ENCODE measurements around the gene IRF3. TPM values are rescaled to one million over a fixed set of nuclear protein-coding genes. Genes with fewer than 3 reads are reported as not detected.
"Not testable (repeated sequence)": the region's sequence is repeated elsewhere in the genome, so short reads cannot be mapped to it uniquely, and the experiment has no call there.

Gene IRF3
- total RNA-seq, 1 experiment from 2014 or later = 62.7 TPM

- DNase-seq (ENCODE audit: low read depth) = no peak
Observed at GRCh38 chr19:49624967-49625910, 40.4 kb downstream of the IRF3 start.

DNA sequence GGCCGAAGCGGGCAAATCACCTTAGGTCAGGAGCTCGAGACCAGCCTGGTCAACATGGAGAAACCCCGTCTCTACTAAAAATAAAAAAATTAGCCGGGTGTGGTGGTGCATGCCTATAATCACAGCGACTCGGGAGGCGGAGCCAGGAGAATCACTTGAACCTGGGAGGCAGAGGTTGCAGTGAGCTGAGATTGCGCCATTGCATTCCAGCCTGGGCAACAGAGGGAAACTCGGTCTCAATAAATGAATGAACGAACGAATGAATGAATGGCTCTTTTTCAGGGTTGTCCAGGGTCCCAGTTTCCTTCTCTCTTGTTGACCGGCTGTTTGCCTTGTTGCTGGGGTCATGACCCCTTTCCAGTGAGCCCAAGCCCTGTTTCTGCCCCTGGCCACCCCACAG is 47.8 kb downstream of the IRF3 start:
- not testable (repeated sequence) for DNase-seq (ENCODE audit: low read depth)

- DNase-seq (ENCODE audit: low read depth) = no peak
Observed at GRCh38 chr19:49616945-49617344, 48.7 kb downstream of the IRF3 start.

DNA sequence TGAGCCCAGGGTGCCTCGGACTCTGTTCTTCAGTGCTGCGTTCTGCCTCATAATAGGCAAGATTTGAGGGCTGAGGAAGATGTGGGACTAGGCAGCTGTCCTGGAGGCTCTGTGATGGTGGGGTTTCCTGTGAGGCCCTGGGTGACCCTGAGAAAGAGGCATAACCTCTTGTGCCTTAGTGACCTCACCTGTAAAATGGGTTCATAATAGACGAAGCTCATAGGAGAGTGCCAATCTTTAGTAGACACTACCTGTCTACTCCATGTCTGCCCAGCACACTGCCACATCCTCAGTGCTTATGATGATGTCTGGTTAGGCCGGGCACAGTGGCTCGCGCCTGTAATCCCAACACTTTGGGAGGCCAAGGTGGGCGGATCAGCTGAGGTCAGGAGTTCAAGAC is 49.1 kb downstream of the IRF3 start:
- no peak for DNase-seq (ENCODE audit: low read depth)

DNA sequence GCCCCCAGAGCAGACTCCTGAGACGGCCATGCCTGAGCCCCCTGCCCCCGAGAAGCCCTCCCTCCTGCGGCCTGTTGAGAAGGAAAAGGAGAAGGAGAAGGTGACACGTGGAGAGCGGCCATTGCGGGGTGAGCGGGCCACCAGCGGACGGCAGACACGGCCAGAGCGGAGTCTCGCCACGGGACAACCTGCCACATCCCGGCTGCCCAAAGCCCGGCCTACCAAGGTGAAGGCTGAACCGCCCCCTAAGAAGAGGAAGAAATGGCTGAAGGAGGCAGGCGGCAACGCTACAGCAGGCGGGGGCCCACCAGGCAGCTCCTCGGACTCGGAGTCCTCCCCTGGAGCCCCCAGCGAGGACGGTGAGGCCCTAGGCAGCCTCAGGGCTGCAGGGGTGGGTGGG is 49.8 kb downstream of the IRF3 start:
- DNase-seq (ENCODE audit: low read depth) = no peak

DNA sequence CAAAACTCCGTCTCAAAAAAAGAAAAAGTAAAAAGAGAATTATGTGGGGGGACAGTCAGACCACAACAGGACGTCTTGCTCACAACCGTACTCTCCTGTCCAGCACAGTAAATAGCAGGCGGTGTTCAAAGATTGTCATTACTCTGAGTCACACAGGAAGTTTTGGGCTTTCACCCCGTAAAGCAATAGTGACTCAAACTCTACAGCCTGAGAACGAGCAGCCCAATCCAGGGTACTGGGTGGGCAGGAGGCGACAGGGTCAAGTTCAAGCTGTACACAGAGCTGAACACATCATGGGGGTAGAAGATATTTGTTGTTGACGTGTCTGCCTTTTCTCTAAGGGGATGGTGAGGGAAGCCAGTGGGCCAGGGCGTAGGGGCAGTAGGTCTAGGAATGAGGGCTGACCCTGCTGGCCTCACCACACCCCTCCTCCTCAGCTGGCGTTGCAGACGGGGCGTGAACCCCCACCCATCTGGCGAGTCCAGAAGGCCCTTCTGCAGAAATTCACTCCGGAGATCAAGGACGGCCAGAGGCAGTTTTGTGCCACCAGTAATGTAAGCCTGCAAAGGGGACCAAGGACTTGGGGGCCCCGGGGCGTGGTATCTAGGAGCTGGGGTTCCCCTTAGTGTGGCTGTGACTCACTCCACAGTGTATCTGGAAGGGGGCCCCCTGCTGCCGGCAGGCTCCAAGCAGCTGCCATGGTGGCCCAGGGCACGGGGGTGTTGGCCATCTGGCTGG is 51.4 kb downstream of the IRF3 start:
- DNase-seq (ENCODE audit: low read depth) = peak; percentile 94

DNA sequence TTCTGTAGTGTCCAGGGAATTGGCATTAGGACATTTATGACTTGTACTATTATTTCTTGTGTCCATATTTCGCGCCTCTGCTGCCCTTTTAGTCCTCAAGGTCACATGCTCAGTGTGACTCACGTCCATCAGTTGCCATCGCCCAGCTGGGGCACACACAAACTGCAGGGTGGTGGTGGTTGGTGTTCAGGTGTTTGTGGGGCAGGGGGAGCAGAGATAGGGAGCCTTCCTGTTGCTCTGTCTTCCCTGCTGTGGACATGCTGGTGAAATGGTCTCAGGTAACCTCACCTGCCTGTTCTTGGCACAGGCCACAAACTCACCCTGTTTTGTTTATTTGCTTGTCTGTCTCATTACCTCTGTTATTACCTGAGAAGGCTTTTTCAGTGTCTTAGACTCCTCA is 52.3 kb downstream of the IRF3 start:
- peak; percentile 83 for DNase-seq (ENCODE audit: low read depth)

Other genes with a start within 250 kb of the IRF3 start
- not detected in 2 replicates for gene PTH2, start 242.4 kb downstream of the IRF3 start, total RNA-seq (2014; rRNA removed)
- not detected in 2 replicates for gene GFY, start 240.5 kb downstream of the IRF3 start, total RNA-seq (2014; rRNA removed)
- 0.46 TPM in 1 of 2 replicates, not detected in the other for gene SLC17A7, start 224.3 kb downstream of the IRF3 start, total RNA-seq (2014; rRNA removed)
- 81.1 and 90.7 TPM in 2 replicates for gene PIH1D1, start 214.0 kb downstream of the IRF3 start, total RNA-seq (2014; rRNA removed)
- 34.8 and 42.6 TPM in 2 replicates for gene ALDH16A1, start 212.6 kb downstream of the IRF3 start, total RNA-seq (2014; rRNA removed)
- gene FLT3LG, start 191.6 kb downstream of the IRF3 start, total RNA-seq (2014; rRNA removed) = 2.6 and 4.6 TPM in 2 replicates
- 1,577 and 2,027 TPM in 2 replicates for gene RPL13A, start 178.2 kb downstream of the IRF3 start, total RNA-seq (2014; rRNA removed)
- 2,307 and 2,635 TPM in 2 replicates for gene RPS11, start 169.4 kb downstream of the IRF3 start, total RNA-seq (2014; rRNA removed)
- gene FCGRT, start 153.2 kb downstream of the IRF3 start, total RNA-seq (2014; rRNA removed) = 95.6 and 96.2 TPM in 2 replicates
- 234 and 287 TPM in 2 replicates for gene RCN3, start 137.9 kb downstream of the IRF3 start, total RNA-seq (2014; rRNA removed)
- 75.2 and 76.8 TPM in 2 replicates for gene NOSIP, start 85.3 kb downstream of the IRF3 start, total RNA-seq (2014; rRNA removed)
- gene PRRG2, start 84.5 kb downstream of the IRF3 start, total RNA-seq (2014; rRNA removed) = 0.29 and 0.38 TPM in 2 replicates
- 3.8 and 5.5 TPM in 2 replicates for gene PRR12, start 74.7 kb downstream of the IRF3 start, total RNA-seq (2014; rRNA removed)
- 61.3 and 65.3 TPM in 2 replicates for gene RRAS, start 25.7 kb downstream of the IRF3 start, total RNA-seq (2014; rRNA removed)
- gene SCAF1, start 23.6 kb downstream of the IRF3 start, total RNA-seq (2014; rRNA removed) = 23.9 and 24.8 TPM in 2 replicates
- gene BCL2L12, start 76 bp upstream of the IRF3 start, total RNA-seq (2014; rRNA removed) = 25.6 and 25.7 TPM in 2 replicates
- 342 and 345 TPM in 2 replicates for gene PRMT1, start 11.4 kb upstream of the IRF3 start, total RNA-seq (2014; rRNA removed)
- gene ADM5, start 23.7 kb upstream of the IRF3 start, total RNA-seq (2014; rRNA removed) = 1.2 TPM in 2 replicates
- gene CPT1C, start 25.3 kb upstream of the IRF3 start, total RNA-seq (2014; rRNA removed) = 0.90 and 2.5 TPM in 2 replicates
- not detected in 2 replicates for gene TSKS, start 97.4 kb upstream of the IRF3 start, total RNA-seq (2014; rRNA removed)
- gene AP2A1, start 101.1 kb upstream of the IRF3 start, total RNA-seq (2014; rRNA removed) = 103 and 107 TPM in 2 replicates
- 27.6 and 29.3 TPM in 2 replicates for gene FUZ, start 147.4 kb upstream of the IRF3 start, total RNA-seq (2014; rRNA removed)
- 19.0 and 23.1 TPM in 2 replicates for gene MED25, start 152.4 kb upstream of the IRF3 start, total RNA-seq (2014; rRNA removed)
- gene PTOV1, start 185.3 kb upstream of the IRF3 start, total RNA-seq (2014; rRNA removed) = 93.5 and 109 TPM in 2 replicates
- 51.3 and 51.6 TPM in 2 replicates for gene PNKP, start 201.7 kb upstream of the IRF3 start, total RNA-seq (2014; rRNA removed)
- gene AKT1S1, start 211.5 kb upstream of the IRF3 start, total RNA-seq (2014; rRNA removed) = 17.1 and 20.7 TPM in 2 replicates
- gene TBC1D17, start 211.8 kb upstream of the IRF3 start, total RNA-seq (2014; rRNA removed) = 7.5 and 9.8 TPM in 2 replicates
- 0.34 TPM in 1 of 2 replicates, not detected in the other for gene IL4I1, start 231.0 kb upstream of the IRF3 start, total RNA-seq (2014; rRNA removed)

All from LHCN-M2 (cell line).